GM12875 (cell line): ENCODE results near the gene TMEM18.

Experiments
- H3K4me3 ChIP-seq: one replicate; pipeline ENCODE4 v1.5.1; 2011; ENCODE audit warnings: low read depth, low read length, control low read depth
- CTCF ChIP-seq: IDR thresholded peaks from 2 replicates; pipeline ENCODE4 v1.5.1; 2011; ENCODE audit warnings: low read depth, mild to moderate bottlenecking, control low read depth, inconsistent platforms, low read length, moderate library complexity, borderline replicate concordance; ENCODE audit not compliant: insufficient read depth

The TMEM18 gene

GRCh38 chr2:620471-621302 is 56.5 kb downstream of the TMEM18 start:
- no peak overlapping the region for H3K4me3 ChIP-seq
- TF ChIP-seq CTCF, result no peak

GRCh38 chr2:620004-620403 is 57.2 kb downstream of the TMEM18 start:
- H3K4me3 ChIP-seq, result no peak overlapping the region
- TF ChIP-seq CTCF, result no peak

- no peak for TF ChIP-seq CTCF
- no peak overlapping the region for H3K4me3 ChIP-seq
These were observed 58.7 kb downstream of the TMEM18 start for GRCh38 chr2:618422-618990.

GRCh38 chr2:618005-618404 is 59.2 kb downstream of the TMEM18 start:
- TF ChIP-seq CTCF, result no peak
- no peak overlapping the region for H3K4me3 ChIP-seq
